A549 (cell line): ENCODE data around the gene CELF1. TPM values are rescaled to one million over a fixed set of nuclear protein-coding genes. Genes with fewer than 3 reads are reported as not detected.
A peak's percentile ranks its signal among the peaks of the same experiment; 100 is the strongest.

Experiments
- ATAC-seq, 2 experiments: fragments of 200-7000 bp in 1 of 2; fragments of >200 bp in 1 of 2; cut with Nextera tagmentation in 1 of 2; cut with Tn5 transposase in 1 of 2; 3 replicates each; pipeline versions ENCODE4 v1.8.0 to v1.9.1; 2018 to 2020; ENCODE audit warnings: mild to moderate bottlenecking in 1 of 2, moderate library complexity in 1 of 2
- CTCF ChIA-PET: fragments of 300-600 bp; sonication (Branson Sonifier 250); formaldehyde crosslinking; extraction: SDS; loops from one replicate; lab custom pipeline; 2021; ENCODE audit warnings: antibody characterized with exemption, inconsistent platforms; lab: Yijun Ruan, JAX
- POLR2A ChIA-PET: fragments of 350-600 bp; formaldehyde crosslinking; extraction: SDS; loops from one replicate; lab custom pipeline; 2021; ENCODE audit warnings: antibody characterized with exemption, inconsistent platforms; lab: Yijun Ruan, JAX
- DNase-seq, 2 experiments: peaks; one replicate each; pipeline versions ENCODE4 v3.0.0 to v3.0.0-alpha.2; 2011 to 2016; ENCODE audit warnings: low read depth in 1 of 2, low spot score in 1 of 2
- FAIRE-seq: peaks from 2 replicates; lab custom pipeline; 2011; peaks lifted over from hg19 to GRCh38; lab: Jason Lieb, UNC
- H3K27ac ChIP-seq, 2 experiments: fragments of >200 bp; sonication (Bioruptor Twin); formaldehyde crosslinking; 3 replicates each; pipeline ENCODE4 v1.5.1; 2016 to 2017
- H3K4me1 ChIP-seq: fragments of >200 bp; sonication (Bioruptor Twin); formaldehyde crosslinking; 3 replicates; pipeline ENCODE4 v1.6.1; 2016
- H3K4me2 ChIP-seq: fragments of >200 bp; sonication (Bioruptor Twin); formaldehyde crosslinking; 3 replicates; pipeline ENCODE4 v1.6.1; 2016
- H3K4me3 ChIP-seq: fragments of >200 bp; sonication (Bioruptor Twin); formaldehyde crosslinking; 3 replicates; pipeline ENCODE4 v1.5.1; 2016
- H3K9me3 ChIP-seq: fragments of >200 bp; sonication (Bioruptor Twin); formaldehyde crosslinking; 3 replicates; pipeline ENCODE4 v1.6.1; 2016
- CBX8 ChIP-seq: fragments of 200-600 bp; sonication (generic); IDR thresholded peaks from 2 replicates; pipeline ENCODE4 v1.6.1; 2016
- EHF ChIP-seq: fragments of 250-450 bp; sonication (Bioruptor Pico); IDR thresholded peaks from 2 replicates; pipeline ENCODE4 v1.5.0; 2020; ENCODE audit warnings: mild to moderate bottlenecking
- EHMT2 ChIP-seq: fragments of 200-600 bp; sonication (generic); IDR thresholded peaks from 2 replicates; pipeline ENCODE4 v1.6.1; 2016; ENCODE audit warnings: antibody characterized with exemption, low read depth, mild to moderate bottlenecking, moderate library complexity
- FOSB ChIP-seq: fragments of 250-450 bp; sonication (Bioruptor Pico); IDR thresholded peaks from 2 replicates; pipeline ENCODE4 v1.5.0; 2020; ENCODE audit warnings: mild to moderate bottlenecking, moderate library complexity
- FOXS1 ChIP-seq: fragments of 250-450 bp; sonication (Bioruptor Pico); IDR thresholded peaks from 2 replicates; pipeline ENCODE4 v1.5.0; 2020; ENCODE audit warnings: mild to moderate bottlenecking, moderate library complexity
- KDM5A ChIP-seq: fragments of 200-600 bp; sonication (generic); IDR thresholded peaks from 2 replicates; pipeline ENCODE4 v1.6.1; 2016; ENCODE audit warnings: antibody characterized with exemption, mild to moderate bottlenecking
- MYC ChIP-seq: IDR thresholded peaks from 2 replicates; pipeline ENCODE4 v1.6.1; 2012; ENCODE audit warnings: mild to moderate bottlenecking, inconsistent platforms, low read length, improper control_type of control experiment, borderline replicate concordance
- NPAS2 ChIP-seq: fragments of 250-450 bp; sonication (Bioruptor Pico); IDR thresholded peaks from 2 replicates; pipeline ENCODE4 v1.8.0; 2022; ENCODE audit warnings: mild to moderate bottlenecking, moderate library complexity, borderline replicate concordance
- ZNF302 ChIP-seq: fragments of 250-450 bp; sonication (Bioruptor Pico); IDR thresholded peaks from 2 replicates; pipeline ENCODE4 v1.9.0; 2021; ENCODE audit warnings: inconsistent platforms, mild to moderate bottlenecking, moderate library complexity
- WGBS: methylation state at CpG from one replicate; pipeline ENCODE4 v1.1.6; 2017; ENCODE audit errors: missing lambda C conversion rate; 5-methylcytosine and 5-hydroxymethylcytosine counted together
- polyA plus RNA-seq, 4 experiments: library from polyadenylated mRNA; depleted of rRNA in 3 of 4; stranded (reverse); fragments of >200 nt; fragmentation: RNase III in 1 of 4; extraction: RNeasy Plus Mini Kit Qiagen cat#74134 plus additional on column Dnase treatment in 1 of 4; gene quantifications; 2 replicates in 3 of 4; 3 replicates in 1 of 4; pipeline ENCODE4 v1.2.3, GENCODE V29; 2011 to 2017
- TF ChIP-seq, protein P1 (sequence below): fragments of >200 bp; sonication (Bioruptor Twin); formaldehyde crosslinking; IDR thresholded peaks from 3 replicates; pipeline ENCODE4 v1.5.1; 2016
- TF ChIP-seq, protein P2 (sequence below): IDR thresholded peaks from 2 replicates; pipeline ENCODE4 v1.6.1; 2012; ENCODE audit warnings: low read depth, borderline replicate concordance
- TF ChIP-seq, protein P3 (sequence below): fragments of >200 bp; sonication (Bioruptor Twin); formaldehyde crosslinking; IDR thresholded peaks from 2 replicates; pipeline ENCODE4 v1.6.1; 2016
- TF ChIP-seq, protein P4 (sequence below): fragments of 250-450 bp; sonication (Bioruptor Pico); IDR thresholded peaks from 2 replicates; pipeline ENCODE4 v1.5.0; 2021; ENCODE audit warnings: mild to moderate bottlenecking, moderate library complexity, borderline replicate concordance
- TF ChIP-seq, protein P5 (sequence below): IDR thresholded peaks from 2 replicates; pipeline ENCODE4 v1.6.1; 2012
- TF ChIP-seq, protein P6 (sequence below): IDR thresholded peaks from 2 replicates; pipeline ENCODE4 v1.6.1; 2012
- TF ChIP-seq, protein P7 (sequence below): fragments of 200-600 bp; sonication (generic); IDR thresholded peaks from 2 replicates; pipeline ENCODE4 v1.6.1; 2016; ENCODE audit warnings: antibody characterized with exemption, mild to moderate bottlenecking, moderate library complexity

Gene CELF1
- polyA plus RNA-seq, 2 of the 4 experiments (the other 2 are of a cell fraction) = 53.8 to 138 TPM

DNA sequence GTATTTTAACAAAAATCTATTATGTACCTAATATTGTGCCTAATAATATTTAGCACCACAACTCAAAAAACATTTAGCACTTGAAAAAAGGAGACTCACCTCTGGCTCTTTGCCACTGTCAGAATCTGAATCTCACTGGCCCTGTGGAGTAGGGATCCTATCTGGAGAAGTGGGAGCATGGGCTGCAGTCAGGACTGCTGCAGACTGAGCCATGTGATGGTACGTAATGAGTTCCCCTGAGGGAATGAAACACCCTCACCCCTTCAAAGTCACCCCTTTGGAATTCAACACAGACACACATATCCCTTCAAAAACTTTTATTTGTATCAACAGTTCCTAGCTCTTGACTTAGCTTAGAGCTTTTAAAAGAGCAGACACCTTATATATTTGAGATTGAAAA, 19.0 kb upstream of the CELF1 start:
- H3K4me2 ChIP-seq = no peak overlapping the region
- ATAC-seq (peak in 1 of 2 experiments; percentile 52; a peak in 1 of 6 replicates), DNase-seq (no peak), FAIRE-seq (no peak)
- peaks cover 2% of the 10 kb centered on the region; the same call in 1 of the 3 replicates for H3K4me1 ChIP-seq
- ChIA-PET CTCF (interaction anchor here (1.1 kb wide), 1 partner anchor 28 kb away, joined by 3 read pairs; no protein-coding TSS in a partner anchor), POLR2A (no interaction called here)
- no peak overlapping the region for H3K4me3 ChIP-seq
- no peak overlapping the region for H3K27ac ChIP-seq
- TF ChIP-seq NPAS2 (CRISPR knock-in tag) (no peak), MYC (no peak)
- TF ChIP-seq, protein P1, sequence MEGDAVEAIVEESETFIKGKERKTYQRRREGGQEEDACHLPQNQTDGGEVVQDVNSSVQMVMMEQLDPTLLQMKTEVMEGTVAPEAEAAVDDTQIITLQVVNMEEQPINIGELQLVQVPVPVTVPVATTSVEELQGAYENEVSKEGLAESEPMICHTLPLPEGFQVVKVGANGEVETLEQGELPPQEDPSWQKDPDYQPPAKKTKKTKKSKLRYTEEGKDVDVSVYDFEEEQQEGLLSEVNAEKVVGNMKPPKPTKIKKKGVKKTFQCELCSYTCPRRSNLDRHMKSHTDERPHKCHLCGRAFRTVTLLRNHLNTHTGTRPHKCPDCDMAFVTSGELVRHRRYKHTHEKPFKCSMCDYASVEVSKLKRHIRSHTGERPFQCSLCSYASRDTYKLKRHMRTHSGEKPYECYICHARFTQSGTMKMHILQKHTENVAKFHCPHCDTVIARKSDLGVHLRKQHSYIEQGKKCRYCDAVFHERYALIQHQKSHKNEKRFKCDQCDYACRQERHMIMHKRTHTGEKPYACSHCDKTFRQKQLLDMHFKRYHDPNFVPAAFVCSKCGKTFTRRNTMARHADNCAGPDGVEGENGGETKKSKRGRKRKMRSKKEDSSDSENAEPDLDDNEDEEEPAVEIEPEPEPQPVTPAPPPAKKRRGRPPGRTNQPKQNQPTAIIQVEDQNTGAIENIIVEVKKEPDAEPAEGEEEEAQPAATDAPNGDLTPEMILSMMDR = no peak
- 84% methylated on average over 1 of the region's 1 CpG for WGBS
- H3K9me3 ChIP-seq = no peaks in the 10 kb centered on the region

DNA sequence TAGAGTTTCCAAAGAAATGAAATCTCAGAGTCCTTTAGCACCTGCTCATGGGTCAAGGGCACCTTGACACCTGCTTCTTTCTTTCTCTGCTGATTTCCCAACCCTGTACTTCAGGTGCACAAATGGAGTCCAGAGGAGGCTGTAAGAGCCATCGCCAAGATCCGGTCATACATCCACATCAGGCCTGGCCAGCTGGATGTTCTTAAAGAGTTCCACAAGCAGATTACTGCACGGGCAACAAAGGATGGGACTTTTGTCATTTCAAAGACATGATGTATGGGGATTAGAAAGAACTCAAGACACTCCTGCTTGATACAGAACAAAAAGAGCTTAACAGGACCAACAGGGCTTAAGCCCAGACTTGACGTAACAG, 18.4 kb upstream of the CELF1 start:
- WGBS = 94% methylated on average over 4 of the region's 4 CpGs
- TF ChIP-seq, protein P2, sequence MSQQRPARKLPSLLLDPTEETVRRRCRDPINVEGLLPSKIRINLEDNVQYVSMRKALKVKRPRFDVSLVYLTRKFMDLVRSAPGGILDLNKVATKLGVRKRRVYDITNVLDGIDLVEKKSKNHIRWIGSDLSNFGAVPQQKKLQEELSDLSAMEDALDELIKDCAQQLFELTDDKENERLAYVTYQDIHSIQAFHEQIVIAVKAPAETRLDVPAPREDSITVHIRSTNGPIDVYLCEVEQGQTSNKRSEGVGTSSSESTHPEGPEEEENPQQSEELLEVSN = no peak
- TF ChIP-seq, protein P1 = no peak
- TF ChIP-seq EHMT2 = no peak
- no peak for DNase-seq
- no peaks in the 10 kb centered on the region for H3K9me3 ChIP-seq
- CTCF ChIA-PET = interaction anchor here (0.6 to 1.1 kb wide), 4 partner anchors 9 to 27 kb away, joined by 3 read pairs; no protein-coding TSS in a partner anchor
- H3K4me2 ChIP-seq = no peak overlapping the region
- no peak for ATAC-seq
- POLR2A ChIA-PET = no interaction called here
- H3K4me1 ChIP-seq = peaks cover 7% of the 10 kb centered on the region; the same call in 2 of the 3 replicates
- no peak overlapping the region for H3K27ac ChIP-seq
- no peak overlapping the region for H3K4me3 ChIP-seq
- FAIRE-seq = no peak

DNA sequence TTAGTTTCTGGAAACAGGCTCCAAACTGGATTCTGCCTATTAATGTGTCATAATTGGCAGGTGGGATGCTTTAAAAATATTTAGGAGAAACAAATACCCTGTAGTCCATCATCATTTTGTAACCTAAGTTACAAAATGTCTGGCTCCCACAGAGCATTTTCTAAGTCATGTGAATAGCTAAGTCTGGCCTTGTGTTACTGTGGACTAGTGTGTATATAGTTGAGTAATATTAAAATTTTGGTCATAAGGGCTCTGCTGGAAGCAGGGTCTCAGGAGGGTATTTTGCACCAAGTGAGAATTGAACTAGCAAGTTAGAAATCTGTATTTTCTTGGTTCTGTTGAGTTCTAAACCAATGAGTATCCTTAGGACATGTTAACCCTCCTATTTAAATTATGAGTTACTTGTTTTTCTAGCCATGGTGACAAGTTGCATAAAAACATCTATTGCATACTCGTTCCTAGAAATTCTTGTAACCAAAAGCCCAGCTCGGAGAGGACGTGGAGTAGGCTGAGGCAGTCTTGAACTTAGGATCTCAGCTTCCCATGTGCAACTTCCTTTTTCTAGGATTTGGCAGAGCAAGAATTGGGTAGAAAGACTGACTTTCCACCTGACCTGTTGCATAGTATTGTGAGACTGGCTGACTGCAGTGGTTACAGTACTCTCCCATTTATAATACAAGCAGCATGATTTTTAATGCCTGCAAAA, 17.9 kb upstream of the CELF1 start:
- FAIRE-seq (no peak), DNase-seq (no peak), ATAC-seq (no peak)
- POLR2A ChIA-PET = no interaction called here
- no peak overlapping the region for H3K4me2 ChIP-seq
- H3K4me3 ChIP-seq = no peak overlapping the region
- H3K4me1 ChIP-seq = peaks cover 9% of the 10 kb centered on the region; the same call in 2 of the 3 replicates
- WGBS = 92% methylated on average over 3 of the region's 3 CpGs
- CTCF ChIA-PET = interaction anchor here (0.6 to 2.3 kb wide), 5 partner anchors 8 to 19 kb away, joined by 3 to 6 read pairs (median 3); partner anchors contain the start of genes KBTBD4 and NDUFS3
- H3K9me3 ChIP-seq = no peaks in the 10 kb centered on the region
- no peak overlapping the region for H3K27ac ChIP-seq
- TF ChIP-seq EHF (CRISPR knock-in tag) = no peak
- TF ChIP-seq, protein P3, sequence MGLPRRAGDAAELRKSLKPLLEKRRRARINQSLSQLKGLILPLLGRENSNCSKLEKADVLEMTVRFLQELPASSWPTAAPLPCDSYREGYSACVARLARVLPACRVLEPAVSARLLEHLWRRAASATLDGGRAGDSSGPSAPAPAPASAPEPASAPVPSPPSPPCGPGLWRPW = no peak
- TF ChIP-seq, protein P4, sequence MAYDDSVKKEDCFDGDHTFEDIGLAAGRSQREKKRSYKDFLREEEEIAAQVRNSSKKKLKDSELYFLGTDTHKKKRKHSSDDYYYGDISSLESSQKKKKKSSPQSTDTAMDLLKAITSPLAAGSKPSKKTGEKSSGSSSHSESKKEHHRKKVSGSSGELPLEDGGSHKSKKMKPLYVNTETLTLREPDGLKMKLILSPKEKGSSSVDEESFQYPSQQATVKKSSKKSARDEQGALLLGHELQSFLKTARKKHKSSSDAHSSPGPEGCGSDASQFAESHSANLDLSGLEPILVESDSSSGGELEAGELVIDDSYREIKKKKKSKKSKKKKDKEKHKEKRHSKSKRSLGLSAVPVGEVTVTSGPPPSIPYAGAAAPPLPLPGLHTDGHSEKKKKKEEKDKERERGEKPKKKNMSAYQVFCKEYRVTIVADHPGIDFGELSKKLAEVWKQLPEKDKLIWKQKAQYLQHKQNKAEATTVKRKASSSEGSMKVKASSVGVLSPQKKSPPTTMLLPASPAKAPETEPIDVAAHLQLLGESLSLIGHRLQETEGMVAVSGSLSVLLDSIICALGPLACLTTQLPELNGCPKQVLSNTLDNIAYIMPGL = no peak
- TF ChIP-seq, protein P5, sequence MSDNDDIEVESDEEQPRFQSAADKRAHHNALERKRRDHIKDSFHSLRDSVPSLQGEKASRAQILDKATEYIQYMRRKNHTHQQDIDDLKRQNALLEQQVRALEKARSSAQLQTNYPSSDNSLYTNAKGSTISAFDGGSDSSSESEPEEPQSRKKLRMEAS = no peak
- TF ChIP-seq CBX8 = no peak
- TF ChIP-seq, protein P2 = no peak
- TF ChIP-seq NPAS2 (CRISPR knock-in tag) = no peak
- TF ChIP-seq FOXS1 = no peak
- TF ChIP-seq, protein P6, sequence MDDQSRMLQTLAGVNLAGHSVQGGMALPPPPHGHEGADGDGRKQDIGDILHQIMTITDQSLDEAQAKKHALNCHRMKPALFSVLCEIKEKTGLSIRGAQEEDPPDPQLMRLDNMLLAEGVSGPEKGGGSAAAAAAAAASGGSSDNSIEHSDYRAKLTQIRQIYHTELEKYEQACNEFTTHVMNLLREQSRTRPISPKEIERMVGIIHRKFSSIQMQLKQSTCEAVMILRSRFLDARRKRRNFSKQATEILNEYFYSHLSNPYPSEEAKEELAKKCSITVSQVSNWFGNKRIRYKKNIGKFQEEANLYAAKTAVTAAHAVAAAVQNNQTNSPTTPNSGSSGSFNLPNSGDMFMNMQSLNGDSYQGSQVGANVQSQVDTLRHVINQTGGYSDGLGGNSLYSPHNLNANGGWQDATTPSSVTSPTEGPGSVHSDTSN = no peak
- TF ChIP-seq, protein P7, sequence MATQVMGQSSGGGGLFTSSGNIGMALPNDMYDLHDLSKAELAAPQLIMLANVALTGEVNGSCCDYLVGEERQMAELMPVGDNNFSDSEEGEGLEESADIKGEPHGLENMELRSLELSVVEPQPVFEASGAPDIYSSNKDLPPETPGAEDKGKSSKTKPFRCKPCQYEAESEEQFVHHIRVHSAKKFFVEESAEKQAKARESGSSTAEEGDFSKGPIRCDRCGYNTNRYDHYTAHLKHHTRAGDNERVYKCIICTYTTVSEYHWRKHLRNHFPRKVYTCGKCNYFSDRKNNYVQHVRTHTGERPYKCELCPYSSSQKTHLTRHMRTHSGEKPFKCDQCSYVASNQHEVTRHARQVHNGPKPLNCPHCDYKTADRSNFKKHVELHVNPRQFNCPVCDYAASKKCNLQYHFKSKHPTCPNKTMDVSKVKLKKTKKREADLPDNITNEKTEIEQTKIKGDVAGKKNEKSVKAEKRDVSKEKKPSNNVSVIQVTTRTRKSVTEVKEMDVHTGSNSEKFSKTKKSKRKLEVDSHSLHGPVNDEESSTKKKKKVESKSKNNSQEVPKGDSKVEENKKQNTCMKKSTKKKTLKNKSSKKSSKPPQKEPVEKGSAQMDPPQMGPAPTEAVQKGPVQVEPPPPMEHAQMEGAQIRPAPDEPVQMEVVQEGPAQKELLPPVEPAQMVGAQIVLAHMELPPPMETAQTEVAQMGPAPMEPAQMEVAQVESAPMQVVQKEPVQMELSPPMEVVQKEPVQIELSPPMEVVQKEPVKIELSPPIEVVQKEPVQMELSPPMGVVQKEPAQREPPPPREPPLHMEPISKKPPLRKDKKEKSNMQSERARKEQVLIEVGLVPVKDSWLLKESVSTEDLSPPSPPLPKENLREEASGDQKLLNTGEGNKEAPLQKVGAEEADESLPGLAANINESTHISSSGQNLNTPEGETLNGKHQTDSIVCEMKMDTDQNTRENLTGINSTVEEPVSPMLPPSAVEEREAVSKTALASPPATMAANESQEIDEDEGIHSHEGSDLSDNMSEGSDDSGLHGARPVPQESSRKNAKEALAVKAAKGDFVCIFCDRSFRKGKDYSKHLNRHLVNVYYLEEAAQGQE = no peak
- TF ChIP-seq KDM5A = no peak
- TF ChIP-seq FOSB (CRISPR knock-in tag) = no peak
- TF ChIP-seq ZNF302 (CRISPR knock-in tag) = no peak
